Osteoblast (primary cell): Measurements from ENCODE around the gene C20orf204. TPM values are rescaled to one million over a fixed set of nuclear protein-coding genes. Genes with fewer than 3 reads are reported as not detected.
A peak's percentile ranks its signal among the peaks of the same experiment; 100 is the strongest.

Experiments used
- DNase-seq: peaks from one replicate; pipeline ENCODE4 v3.0.0; 2011; ENCODE audit warnings: low spot score, mixed read lengths; ENCODE audit not compliant: insufficient read length; ENCODE audit errors: missing footprints
- H2AFZ ChIP-seq: 2 replicates; pipeline ENCODE4 v1.6.0; 2011; ENCODE audit warnings: mild to moderate bottlenecking, low read length
- H3K27ac ChIP-seq: 2 replicates; pipeline ENCODE4 v1.5.1; 2011; ENCODE audit warnings: mild to moderate bottlenecking, low read depth, low read length, moderate library complexity
- H3K27me3 ChIP-seq: 2 replicates; pipeline ENCODE4 v1.6.0; 2012; ENCODE audit warnings: mild to moderate bottlenecking, control low read depth, inconsistent platforms, low read length, moderate library complexity; ENCODE audit not compliant: insufficient read depth
- H3K36me3 ChIP-seq: 2 replicates; pipeline ENCODE4 v1.5.1; 2011; ENCODE audit warnings: mild to moderate bottlenecking, low read length, control low read depth, moderate library complexity; ENCODE audit not compliant: insufficient read depth
- H3K4me1 ChIP-seq: 2 replicates; pipeline ENCODE4 v1.5.1; 2011; ENCODE audit warnings: mild to moderate bottlenecking, low read length, control low read depth, moderate library complexity; ENCODE audit not compliant: insufficient read depth
- H3K4me2 ChIP-seq: 2 replicates; pipeline ENCODE4 v1.6.0; 2011; ENCODE audit warnings: mild to moderate bottlenecking, low read length; ENCODE audit not compliant: insufficient read depth
- H3K4me3 ChIP-seq: fragments of 200-600 bp; sonication (generic); 3 replicates; pipeline ENCODE4 v1.5.1; 2012; ENCODE audit warnings: mild to moderate bottlenecking, low read length, inconsistent platforms; ENCODE audit not compliant: insufficient read depth
- H3K79me2 ChIP-seq: 2 replicates; pipeline ENCODE4 v1.6.0; 2012; ENCODE audit warnings: mild to moderate bottlenecking, low read length, control low read depth, inconsistent platforms; ENCODE audit not compliant: insufficient read depth
- H3K9me3 ChIP-seq: 2 replicates; pipeline ENCODE4 v1.5.1; 2011; ENCODE audit warnings: low read depth, low read length, control low read depth
- H4K20me1 ChIP-seq: 2 replicates; pipeline ENCODE4 v1.6.0; 2012; ENCODE audit warnings: mild to moderate bottlenecking, low read length, control low read depth; ENCODE audit not compliant: insufficient read depth
- CTCF ChIP-seq: IDR thresholded peaks from 2 replicates; pipeline ENCODE4 v1.5.1; 2011; ENCODE audit warnings: mild to moderate bottlenecking, low read depth, low read length, moderate library complexity; ENCODE audit errors: extremely low read depth
- total RNA-seq: library from RNA; depleted of rRNA; stranded (reverse); fragments of >200 nt; gene quantifications from 2 replicates; pipeline ENCODE4 v1.2.3, GENCODE V29; 2012

C20orf204 gene
- total RNA-seq, 1 donor = 1.1 TPM

- no peak for TF ChIP-seq CTCF
- Histone ChIP-seq H3K4me3 (peak within 1 kb of the TSS; percentile 87), H3K4me1 (peaks cover 39% of the 10 kb centered on the region), H3K36me3 (no peaks in the 10 kb centered on the region), H3K27ac (peak within 1 kb of the TSS; percentile 66), H2AFZ (peak within 1 kb of the TSS; percentile 83), H3K27me3 (no peaks in the 10 kb centered on the region), H3K79me2 (no peaks in the 10 kb centered on the region), H3K9me3 (no peaks in the 10 kb centered on the region), H3K4me2 (peak within 1 kb of the TSS; percentile 91), H4K20me1 (peaks cover 32% of the 10 kb centered on the region)
- DNase-seq = peak; percentile 100
Measured at GRCh38 chr20:64062596-64063388, 26.8 kb downstream of the C20orf204 start, which contains the start of gene TCEA2. Gene TCEA2, plus strand, starts transcription at chr20:64063198. Its CDS starts 115 bp downstream, at chr20:64063313.

GRCh38 chr20:64063389-64064144, 27.6 kb downstream of the C20orf204 start:
- peaks cover 31% of the 10 kb centered on the region for H3K4me1 ChIP-seq
- H3K4me2 ChIP-seq = peak overlapping the region; percentile 91

GRCh38 chr20:64064145-64064698, 28.2 kb downstream of the C20orf204 start:
- peak overlapping the region; percentile 87 for H3K4me3 ChIP-seq
- H3K4me1 ChIP-seq = peaks cover 27% of the 10 kb centered on the region
- peak overlapping the region; percentile 91 for H3K4me2 ChIP-seq
- peak; percentile 98 for DNase-seq
- no peaks in the 10 kb centered on the region for H3K9me3 ChIP-seq
- H3K27me3 ChIP-seq = no peaks in the 10 kb centered on the region
- TF ChIP-seq CTCF = no peak
- H4K20me1 ChIP-seq = peaks cover 32% of the 10 kb centered on the region
- H3K79me2 ChIP-seq = no peaks in the 10 kb centered on the region
- no peak overlapping the region for H2AFZ ChIP-seq
- no peaks in the 10 kb centered on the region for H3K36me3 ChIP-seq
- H3K27ac ChIP-seq = peak overlapping the region; percentile 34

More at GRCh38 chr20:64063389-64064144, 27.6 kb downstream of the C20orf204 start:
- H3K79me2 ChIP-seq = no peaks in the 10 kb centered on the region
- peak overlapping the region; percentile 34 for H3K27ac ChIP-seq
- peak overlapping the region; percentile 67 for H2AFZ ChIP-seq
- H3K4me3 ChIP-seq = peak overlapping the region; percentile 87
- peaks cover 32% of the 10 kb centered on the region for H4K20me1 ChIP-seq
- H3K27me3 ChIP-seq = no peaks in the 10 kb centered on the region
- peak; percentile 95 for DNase-seq
- TF ChIP-seq CTCF = no peak
- H3K36me3 ChIP-seq = no peaks in the 10 kb centered on the region
- H3K9me3 ChIP-seq = no peaks in the 10 kb centered on the region
